Adrenal gland (tissue), 5 donors: ENCODE results near the gene TMEM179.

Experiments
- CTCF ChIP-seq, 6 experiments: fragments of 450-650 bp in 4 of 6; fragments of 200-600 bp in 2 of 6; sonication (generic) in 1 of 6; IDR thresholded peaks; 1 replicate in 5 of 6; 2 replicates in 1 of 6; pipeline versions ENCODE4 v1.5.1 to v1.8.0; 2016 to 2021; ENCODE audit warnings: antibody characterized with exemption in 6 of 6, mild to moderate bottlenecking in 2 of 6, moderate library complexity in 1 of 6
- POLR2A ChIP-seq, 2 donors: fragments of 450-650 bp; IDR thresholded peaks; one replicate each; pipeline ENCODE4 v1.6.1; 2017; ENCODE audit warnings: antibody characterized with exemption in 2 of 2, mild to moderate bottlenecking in 2 of 2, moderate library complexity in 1 of 2
- donor health status: DM: no; HTN: no; CAD: no.

- TF ChIP-seq POLR2A (IDR thresholded peaks at IDR 0.05) (no peak), CTCF (IDR thresholded peaks at IDR 0.05) (no peak)
Measured at GRCh38 chr14:104582662-104583061, 21.9 kb downstream of the TMEM179 start.
